Fibroblast of skin of scalp (primary cell): ENCODE measurements around the gene HSPA4.
"Not testable (repeated sequence)": the region's sequence is repeated elsewhere in the genome, so short reads cannot be mapped to it uniquely, and the experiment has no call there.

Source experiments
- DNase-seq: peaks from one replicate; pipeline ENCODE4 v3.0.0-alpha.2; 2013

Gene HSPA4

GRCh38 chr5:133124891-133125290, 73.1 kb downstream of the HSPA4 start:
- no peak for DNase-seq

DNA sequence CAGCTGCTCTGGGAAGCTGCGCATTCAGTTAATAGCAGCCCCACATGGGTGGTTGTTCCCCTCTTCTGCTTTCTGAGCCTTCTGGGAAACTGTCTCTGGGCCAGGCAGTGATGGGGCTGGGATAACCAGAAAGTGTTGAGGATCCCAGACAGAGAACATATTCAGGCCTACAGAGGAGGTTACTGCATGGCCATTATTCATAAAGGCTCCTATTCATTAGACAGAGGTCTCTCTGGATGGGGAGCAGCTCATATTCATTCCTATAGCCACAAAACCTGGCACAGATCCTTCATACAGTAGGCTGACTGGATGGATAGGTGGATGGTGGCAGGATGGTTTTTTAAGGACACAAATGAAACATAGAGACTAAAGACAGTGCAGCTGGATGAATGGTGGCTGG, 76.3 kb downstream of the HSPA4 start:
- no peak for DNase-seq

GRCh38 chr5:133129289-133129688, 77.5 kb downstream of the HSPA4 start:
- DNase-seq = no peak

DNA sequence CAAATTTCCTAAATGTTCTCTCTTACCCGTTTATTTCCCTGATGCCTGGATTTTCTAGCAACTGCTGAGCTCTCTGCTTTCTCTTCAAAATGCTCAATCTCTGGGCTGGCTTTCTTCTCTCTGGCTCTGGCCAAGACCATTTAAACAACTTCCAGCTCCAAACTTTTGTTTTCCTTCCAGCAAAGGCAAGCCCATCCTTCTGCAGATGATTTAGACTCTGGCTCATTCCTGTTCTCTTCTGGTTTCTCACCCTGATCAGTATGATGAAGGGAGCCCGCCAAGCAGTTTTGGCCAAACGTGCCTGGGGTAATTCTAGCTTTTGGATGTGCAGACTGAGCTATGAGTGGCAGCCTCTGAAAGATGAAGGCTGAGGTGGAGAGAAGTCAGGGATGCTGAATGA, 78.1 kb downstream of the HSPA4 start:
- no peak for DNase-seq

- no peak for DNase-seq
Observed at GRCh38 chr5:133130387-133131118, 78.7 kb downstream of the HSPA4 start.

DNA sequence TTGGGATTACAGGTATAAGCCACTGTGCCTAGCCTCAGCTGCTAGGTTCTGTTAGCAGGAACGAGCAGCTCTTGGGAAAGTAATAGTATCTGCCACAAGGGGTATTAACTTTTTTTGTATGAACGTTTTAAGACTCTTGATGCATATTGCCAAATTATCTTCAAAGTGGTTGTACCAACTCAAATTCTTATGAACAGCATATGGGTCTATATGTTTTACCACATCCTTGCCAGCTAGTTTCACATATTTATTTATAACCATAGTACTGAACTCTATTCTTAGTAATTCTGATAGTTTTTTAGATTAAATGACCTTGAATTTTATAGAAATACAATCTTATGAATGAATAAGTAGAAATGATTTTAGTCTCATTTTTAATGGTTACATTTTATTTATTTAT, 80.9 kb downstream of the HSPA4 start:
- DNase-seq = no peak

DNA sequence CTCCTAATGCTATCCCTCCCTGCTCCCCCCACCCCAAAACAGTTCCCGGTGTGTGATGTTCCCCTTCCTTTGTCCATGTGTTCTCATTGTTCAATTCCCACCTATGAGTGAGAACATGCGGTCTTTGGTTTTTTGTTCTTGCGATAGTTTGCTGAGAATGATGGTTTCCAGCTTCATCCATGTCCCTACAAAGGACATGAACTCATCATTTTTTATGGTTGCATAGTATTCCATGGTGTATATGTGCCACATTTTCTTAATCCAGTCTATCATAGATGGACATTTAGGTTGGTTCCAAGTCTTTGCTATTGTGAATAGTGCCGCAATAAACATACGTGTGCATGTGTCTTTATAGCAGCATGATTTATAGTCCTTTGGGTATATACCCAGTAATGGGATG, 81.4 kb downstream of the HSPA4 start:
- not testable (repeated sequence) for DNase-seq

DNA sequence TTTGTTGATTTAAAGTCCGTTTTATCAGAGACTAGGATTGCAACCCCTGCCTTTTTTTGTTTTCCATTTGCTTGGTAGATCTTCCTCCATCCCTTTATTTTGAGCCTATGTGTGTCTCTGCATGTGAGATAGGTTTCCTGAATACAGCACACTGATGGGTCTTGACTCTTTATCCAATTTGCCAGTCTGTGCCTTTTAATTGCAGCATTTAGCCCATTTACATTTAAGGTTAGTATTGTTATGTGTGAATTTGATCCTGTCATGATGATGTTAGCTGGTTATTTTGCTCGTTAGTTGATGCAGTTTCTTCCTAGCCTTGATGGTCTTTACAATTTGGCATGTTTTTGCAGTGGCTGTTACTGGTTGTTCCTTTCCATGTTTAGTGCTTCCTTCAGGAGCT, 85.1 kb downstream of the HSPA4 start:
- DNase-seq = not testable (repeated sequence)

- no peak for DNase-seq
Observed at GRCh38 chr5:133140311-133140710, 88.5 kb downstream of the HSPA4 start.

DNA sequence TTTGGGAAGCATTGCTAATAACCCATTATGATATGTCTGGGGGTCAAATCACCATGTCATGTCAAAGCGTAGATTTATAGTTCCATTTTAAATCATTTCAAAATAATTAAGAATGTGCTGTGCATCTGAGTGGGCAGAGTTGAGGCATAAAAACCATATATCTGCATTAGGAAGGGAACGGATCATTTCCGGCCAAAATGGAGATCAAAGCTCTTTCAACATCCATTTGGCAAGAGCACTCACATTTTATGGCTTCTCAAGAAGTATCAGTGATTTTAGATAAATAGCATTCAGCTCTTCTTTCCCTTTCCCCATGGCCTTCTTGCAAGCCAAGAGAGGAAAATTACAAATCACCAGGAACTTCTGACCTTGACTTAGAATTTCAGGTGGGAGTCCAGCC, 89.9 kb downstream of the HSPA4 start:
- no peak for DNase-seq

DNA sequence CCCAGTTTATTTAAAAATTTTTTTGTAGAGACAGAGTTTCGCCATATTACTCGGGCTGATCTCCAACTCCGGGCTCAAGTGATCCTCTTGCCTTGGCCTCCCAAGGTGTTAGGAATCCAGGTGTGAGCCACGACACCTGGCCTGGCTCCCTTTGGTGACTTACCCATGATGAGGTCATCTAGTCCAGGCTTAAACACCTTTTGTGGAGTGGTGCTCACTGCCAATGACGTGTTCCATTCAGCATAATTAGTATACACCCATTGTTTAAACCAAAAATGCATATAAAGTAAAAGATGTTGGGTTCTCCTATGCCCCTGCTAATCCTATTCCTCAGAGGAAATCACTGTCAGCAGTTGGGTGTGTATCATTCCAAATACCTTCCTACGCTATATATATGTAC, 91.0 kb downstream of the HSPA4 start:
- DNase-seq = no peak

DNA sequence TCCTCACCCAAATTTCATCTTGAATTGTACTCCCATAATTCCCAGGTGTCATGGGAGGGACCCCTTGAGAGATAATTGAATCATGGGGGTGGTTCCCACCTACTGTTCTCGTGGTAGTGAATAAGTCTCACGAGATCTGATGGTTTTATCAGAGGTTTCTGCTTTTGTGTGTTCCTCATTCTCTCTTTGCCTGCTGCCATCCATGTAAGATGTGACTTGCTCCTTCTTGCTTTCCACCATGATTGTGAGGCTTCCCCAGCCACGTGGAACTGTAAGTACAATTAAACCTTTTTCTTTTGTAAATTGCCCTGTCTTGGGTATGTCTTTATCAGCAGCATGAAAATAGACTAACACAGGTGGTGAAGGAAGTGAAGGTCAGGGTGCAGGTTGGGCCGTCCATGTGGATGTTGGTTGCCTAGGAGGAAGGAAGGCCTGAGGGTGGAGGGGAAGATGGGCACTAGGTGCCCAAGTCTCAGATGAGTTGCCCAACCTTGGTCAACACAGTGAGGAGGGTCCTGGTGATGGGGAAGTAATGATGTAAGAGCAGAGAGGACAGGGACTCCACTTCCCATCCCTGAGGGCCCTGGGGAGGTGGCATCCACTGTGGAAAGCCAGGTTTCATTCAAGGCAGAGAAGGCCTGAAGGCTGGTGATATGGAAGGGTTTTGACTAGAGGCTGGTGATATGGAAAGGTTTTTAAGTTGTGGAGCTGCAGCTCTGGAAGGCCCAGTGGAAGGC, 92.6 kb downstream of the HSPA4 start:
- DNase-seq = no peak

GRCh38 chr5:133145436-133146170, 93.8 kb downstream of the HSPA4 start:
- DNase-seq = no peak

DNA sequence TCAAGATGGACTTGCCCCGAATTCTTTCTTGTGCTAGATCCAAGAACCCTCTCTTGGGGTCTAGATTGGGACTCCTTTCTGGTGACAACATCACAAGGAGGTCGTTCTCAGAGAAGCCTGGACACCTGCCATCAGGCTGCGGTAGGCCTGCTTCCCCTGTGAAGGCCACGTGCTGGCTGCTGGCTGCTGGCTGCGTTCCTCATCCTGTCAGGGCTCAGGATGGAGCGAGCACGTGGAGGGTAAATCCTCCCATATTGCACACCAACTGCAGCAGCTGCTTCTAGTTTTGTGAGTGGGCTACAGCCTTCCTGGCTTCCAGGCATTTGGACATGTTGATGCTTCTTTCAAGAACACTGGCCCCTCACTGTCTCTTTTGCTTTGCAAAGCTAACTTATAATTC, 95.6 kb downstream of the HSPA4 start:
- DNase-seq = peak; percentile 16

- no peak for DNase-seq
Observed at GRCh38 chr5:133147815-133148567, 96.2 kb downstream of the HSPA4 start.

GRCh38 chr5:133149345-133149744, 97.5 kb downstream of the HSPA4 start:
- no peak for DNase-seq

GRCh38 chr5:133150909-133151544, 99.2 kb downstream of the HSPA4 start:
- no peak for DNase-seq

DNA sequence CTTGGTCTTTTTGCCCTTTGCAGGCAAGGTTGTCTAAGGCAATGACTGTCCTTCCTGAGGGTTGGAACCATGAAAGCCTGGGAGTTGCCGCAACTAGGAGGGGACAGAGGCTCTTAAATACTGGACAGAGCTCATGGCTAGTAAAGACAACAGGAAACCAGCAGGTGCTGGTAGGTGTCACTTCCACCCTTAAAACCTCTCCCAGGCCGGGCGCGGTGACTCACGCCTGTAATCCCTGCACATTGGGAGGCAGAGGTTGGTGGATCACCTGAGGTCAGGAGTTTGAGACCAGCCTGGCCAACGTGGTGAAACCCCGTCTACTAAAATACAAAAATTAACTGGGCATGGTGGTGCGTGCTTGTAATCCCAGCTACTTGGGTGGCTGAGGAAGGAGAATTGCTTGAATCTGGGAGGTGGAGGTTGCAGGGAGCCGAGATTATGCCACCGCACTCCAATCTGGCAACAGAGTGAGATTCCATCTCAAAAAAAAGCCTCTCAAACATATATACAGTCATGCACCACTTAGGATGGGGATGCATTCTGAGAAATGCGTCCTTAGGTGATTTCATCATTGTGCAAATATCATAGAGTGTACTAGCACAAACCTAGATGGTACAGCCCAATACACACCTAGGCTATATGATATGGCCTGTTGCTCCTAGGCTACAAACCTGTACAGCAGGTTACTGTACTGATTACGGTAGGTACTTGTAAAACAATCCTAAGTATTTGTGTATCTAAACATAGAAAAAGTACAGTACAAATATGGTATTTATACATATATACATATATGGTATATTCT, 102.7 kb downstream of the HSPA4 start:
- no peak for DNase-seq

- no peak for DNase-seq
Observed at GRCh38 chr5:133155326-133155969, 103.6 kb downstream of the HSPA4 start.
